ENCODE measurements around the gene RYR1. TPM values are rescaled to one million over a fixed set of nuclear protein-coding genes. Genes with fewer than 3 reads are reported as not detected.

RYR1 gene
- total and polyA plus RNA-seq, 10 of the 15 experiments (the other 5 are each of a cell fraction or from before 2014, with no cell fraction given): under 0.01 to 0.32 (median 0.07) TPM; not detected in 1

DNA sequence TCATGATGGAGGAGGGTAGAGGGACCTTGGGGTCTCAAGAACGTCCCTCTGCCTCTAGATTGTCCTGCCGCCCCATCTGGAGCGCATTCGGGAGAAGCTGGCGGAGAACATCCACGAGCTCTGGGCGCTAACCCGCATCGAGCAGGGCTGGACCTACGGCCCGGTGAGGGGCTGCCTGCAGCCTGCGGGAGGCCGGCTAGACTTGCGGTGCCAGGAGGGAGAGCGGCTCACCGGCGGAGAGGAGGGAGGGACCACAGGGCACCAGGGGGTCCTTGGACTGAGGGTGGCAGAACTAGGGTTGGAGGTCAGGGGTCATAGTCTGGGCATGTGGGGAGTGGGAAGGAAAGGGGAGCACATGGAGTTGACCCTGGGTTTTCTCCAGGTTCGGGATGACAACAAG lies 29.9 kb downstream of the RYR1 start:
- Histone ChIP-seq H2AFZ (ENCODE audit: control insufficient read depth, low read depth, low read length) (no peak overlapping the region), H3K4me2 (ENCODE audit: control insufficient read depth, insufficient read depth) (no peak overlapping the region), H3K4me1 (ENCODE audit: control insufficient read depth, insufficient read depth, low read length) (no peaks in the 10 kb centered on the region), H3K27ac (ENCODE audit: control insufficient read depth, insufficient read depth) (no peak overlapping the region), H3K79me2 (ENCODE audit: control insufficient read depth, insufficient read depth, low read length) (no peaks in the 10 kb centered on the region), H3K9ac (ENCODE audit: control insufficient read depth, insufficient read depth, low read length) (no peak overlapping the region), H3K9me3 (replicated peaks; ENCODE audit: control insufficient read depth, insufficient read depth, low read length) (no peaks in the 10 kb centered on the region; the same call in 2 of the 3 replicates), H3K27me3 (replicated peaks in 1 of 2; ENCODE audit: control insufficient read depth in 2 of 2, insufficient read depth in 2 of 2, low read length in 1 of 2) (no peaks in the 10 kb centered on the region), H3K4me3 (no peak overlapping the region), H3K36me3 (ENCODE audit: control insufficient read depth in 2 of 2, insufficient read depth in 2 of 2, low read length in 1 of 2) (no peaks in the 10 kb centered on the region), H4K20me1 (ENCODE audit: control insufficient read depth, insufficient read depth) (no peaks in the 10 kb centered on the region)
- in situ Hi-C loops (cut with MboI) (no loop called here), intact Hi-C loops (cut with micrococcal nuclease; ENCODE audit: unreplicated experiment) (no loop called here)
- ATAC-seq (no peak), DNase-seq (ENCODE audit: low read depth, low spot score) (no peak), FAIRE-seq (no peak)
- POLR2A ChIA-PET: no interaction called here
- 77% methylated on average over 14 of the region's 18 CpGs for WGBS (ENCODE audit: insufficient coverage, insufficient replicate concordance, low lambda C conversion rate, missing lambda C conversion rate)
- SMC1A ChIA-PET (ENCODE audit: uncharacterized antibody, unreplicated experiment): no interaction called here
- RAD21 ChIA-PET (ENCODE audit: unreplicated experiment): no interaction called here
- no TSS peak for BruUV-seq (replicated peaks)
- CTCF ChIA-PET: no interaction called here
- TF ChIP-seq MYC (IDR thresholded peaks at IDR 0.05; ENCODE audit: insufficient read depth, insufficient read length, insufficient replicate concordance, low read length, severe bottlenecking): no peak
- no peak for TF ChIP-seq HDAC2 (IDR thresholded peaks at IDR 0.05)
- no peak for TF ChIP-seq JUNB (IDR thresholded peaks at IDR 0.05)
- no peak for TF ChIP-seq TARDBP (IDR thresholded peaks at IDR 0.05; ENCODE audit: borderline replicate concordance)
- TF ChIP-seq ZNF384 (IDR thresholded peaks at IDR 0.05; ENCODE audit: borderline replicate concordance, low read depth, low read length): no peak
- no peak for TF ChIP-seq MTA3 (IDR thresholded peaks at IDR 0.05; ENCODE audit: borderline replicate concordance, low read length)
- no peak for TF ChIP-seq CEBPB (IDR thresholded peaks at IDR 0.05; ENCODE audit: borderline replicate concordance in 1 of 2, low read depth in 2 of 2, low read length in 2 of 2)
- TF ChIP-seq, protein P1, sequence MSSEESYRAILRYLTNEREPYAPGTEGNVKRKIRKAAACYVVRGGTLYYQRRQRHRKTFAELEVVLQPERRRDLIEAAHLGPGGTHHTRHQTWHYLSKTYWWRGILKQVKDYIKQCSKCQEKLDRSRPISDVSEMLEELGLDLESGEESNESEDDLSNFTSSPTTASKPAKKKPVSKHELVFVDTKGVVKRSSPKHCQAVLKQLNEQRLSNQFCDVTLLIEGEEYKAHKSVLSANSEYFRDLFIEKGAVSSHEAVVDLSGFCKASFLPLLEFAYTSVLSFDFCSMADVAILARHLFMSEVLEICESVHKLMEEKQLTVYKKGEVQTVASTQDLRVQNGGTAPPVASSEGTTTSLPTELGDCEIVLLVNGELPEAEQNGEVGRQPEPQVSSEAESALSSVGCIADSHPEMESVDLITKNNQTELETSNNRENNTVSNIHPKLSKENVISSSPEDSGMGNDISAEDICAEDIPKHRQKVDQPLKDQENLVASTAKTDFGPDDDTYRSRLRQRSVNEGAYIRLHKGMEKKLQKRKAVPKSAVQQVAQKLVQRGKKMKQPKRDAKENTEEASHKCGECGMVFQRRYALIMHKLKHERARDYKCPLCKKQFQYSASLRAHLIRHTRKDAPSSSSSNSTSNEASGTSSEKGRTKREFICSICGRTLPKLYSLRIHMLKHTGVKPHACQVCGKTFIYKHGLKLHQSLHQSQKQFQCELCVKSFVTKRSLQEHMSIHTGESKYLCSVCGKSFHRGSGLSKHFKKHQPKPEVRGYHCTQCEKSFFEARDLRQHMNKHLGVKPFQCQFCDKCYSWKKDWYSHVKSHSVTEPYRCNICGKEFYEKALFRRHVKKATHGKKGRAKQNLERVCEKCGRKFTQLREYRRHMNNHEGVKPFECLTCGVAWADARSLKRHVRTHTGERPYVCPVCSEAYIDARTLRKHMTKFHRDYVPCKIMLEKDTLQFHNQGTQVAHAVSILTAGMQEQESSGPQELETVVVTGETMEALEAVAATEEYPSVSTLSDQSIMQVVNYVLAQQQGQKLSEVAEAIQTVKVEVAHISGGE (CRISPR knock-in tag; IDR thresholded peaks at IDR 0.05): no peak
- TF ChIP-seq, protein P2, sequence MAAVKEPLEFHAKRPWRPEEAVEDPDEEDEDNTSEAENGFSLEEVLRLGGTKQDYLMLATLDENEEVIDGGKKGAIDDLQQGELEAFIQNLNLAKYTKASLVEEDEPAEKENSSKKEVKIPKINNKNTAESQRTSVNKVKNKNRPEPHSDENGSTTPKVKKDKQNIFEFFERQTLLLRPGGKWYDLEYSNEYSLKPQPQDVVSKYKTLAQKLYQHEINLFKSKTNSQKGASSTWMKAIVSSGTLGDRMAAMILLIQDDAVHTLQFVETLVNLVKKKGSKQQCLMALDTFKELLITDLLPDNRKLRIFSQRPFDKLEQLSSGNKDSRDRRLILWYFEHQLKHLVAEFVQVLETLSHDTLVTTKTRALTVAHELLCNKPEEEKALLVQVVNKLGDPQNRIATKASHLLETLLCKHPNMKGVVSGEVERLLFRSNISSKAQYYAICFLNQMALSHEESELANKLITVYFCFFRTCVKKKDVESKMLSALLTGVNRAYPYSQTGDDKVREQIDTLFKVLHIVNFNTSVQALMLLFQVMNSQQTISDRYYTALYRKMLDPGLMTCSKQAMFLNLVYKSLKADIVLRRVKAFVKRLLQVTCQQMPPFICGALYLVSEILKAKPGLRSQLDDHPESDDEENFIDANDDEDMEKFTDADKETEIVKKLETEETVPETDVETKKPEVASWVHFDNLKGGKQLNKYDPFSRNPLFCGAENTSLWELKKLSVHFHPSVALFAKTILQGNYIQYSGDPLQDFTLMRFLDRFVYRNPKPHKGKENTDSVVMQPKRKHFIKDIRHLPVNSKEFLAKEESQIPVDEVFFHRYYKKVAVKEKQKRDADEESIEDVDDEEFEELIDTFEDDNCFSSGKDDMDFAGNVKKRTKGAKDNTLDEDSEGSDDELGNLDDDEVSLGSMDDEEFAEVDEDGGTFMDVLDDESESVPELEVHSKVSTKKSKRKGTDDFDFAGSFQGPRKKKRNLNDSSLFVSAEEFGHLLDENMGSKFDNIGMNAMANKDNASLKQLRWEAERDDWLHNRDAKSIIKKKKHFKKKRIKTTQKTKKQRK (IDR thresholded peaks at IDR 0.05; ENCODE audit: low read depth, low read length): no peak
- TF ChIP-seq NBN (IDR thresholded peaks at IDR 0.05): no peak
- TF ChIP-seq MEF2A (IDR thresholded peaks at IDR 0.05; ENCODE audit: insufficient read depth, low read depth, low read length): no peak
- no peak for TF ChIP-seq SIN3A (IDR thresholded peaks at IDR 0.05; ENCODE audit: low read depth, low read length)
- TF ChIP-seq, protein P3, sequence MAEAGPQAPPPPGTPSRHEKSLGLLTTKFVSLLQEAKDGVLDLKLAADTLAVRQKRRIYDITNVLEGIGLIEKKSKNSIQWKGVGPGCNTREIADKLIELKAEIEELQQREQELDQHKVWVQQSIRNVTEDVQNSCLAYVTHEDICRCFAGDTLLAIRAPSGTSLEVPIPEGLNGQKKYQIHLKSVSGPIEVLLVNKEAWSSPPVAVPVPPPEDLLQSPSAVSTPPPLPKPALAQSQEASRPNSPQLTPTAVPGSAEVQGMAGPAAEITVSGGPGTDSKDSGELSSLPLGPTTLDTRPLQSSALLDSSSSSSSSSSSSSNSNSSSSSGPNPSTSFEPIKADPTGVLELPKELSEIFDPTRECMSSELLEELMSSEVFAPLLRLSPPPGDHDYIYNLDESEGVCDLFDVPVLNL (IDR thresholded peaks at IDR 0.05; ENCODE audit: low read depth, low read length): no peak
- TF ChIP-seq NR2F1 (conservative IDR thresholded peaks at IDR 0.05): no peak
- no peak for TF ChIP-seq RUNX3 (IDR thresholded peaks at IDR 0.05; ENCODE audit: low read length)
- no peak for TF ChIP-seq PML (IDR thresholded peaks at IDR 0.05; ENCODE audit: low read length)
